ENCODE data around the gene FBXL19.

The FBXL19 gene

DNA sequence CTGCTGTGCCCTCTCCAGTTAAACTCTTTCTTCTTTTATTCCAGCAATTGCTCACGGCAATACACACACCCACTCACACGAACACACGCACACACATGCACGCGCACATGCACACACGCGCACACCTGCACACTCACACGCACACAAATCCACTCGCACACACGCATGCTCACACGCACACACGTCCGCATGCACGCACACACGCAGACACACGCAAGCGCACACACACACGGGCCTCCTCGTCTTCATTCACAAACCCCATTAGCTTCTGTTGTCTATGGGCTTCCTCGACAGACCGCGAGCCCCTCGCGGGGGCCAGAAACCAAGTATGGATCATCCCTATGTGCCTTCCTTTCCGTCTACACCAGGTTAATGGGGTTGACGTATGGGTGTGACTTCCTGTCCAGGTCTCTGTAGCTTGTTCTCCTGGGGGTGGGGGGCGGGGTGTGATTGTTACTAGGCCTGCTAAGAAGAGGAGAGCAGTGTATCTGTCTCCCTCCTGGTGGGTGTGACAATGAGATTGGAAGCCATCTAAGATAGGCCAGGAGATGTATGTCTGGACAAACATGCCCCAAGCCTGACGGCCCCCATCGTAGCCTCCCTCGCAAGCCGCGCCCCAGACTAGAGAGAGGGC lies 27.6 kb upstream of the FBXL19 start:
- DNase-seq: no peak

DNA sequence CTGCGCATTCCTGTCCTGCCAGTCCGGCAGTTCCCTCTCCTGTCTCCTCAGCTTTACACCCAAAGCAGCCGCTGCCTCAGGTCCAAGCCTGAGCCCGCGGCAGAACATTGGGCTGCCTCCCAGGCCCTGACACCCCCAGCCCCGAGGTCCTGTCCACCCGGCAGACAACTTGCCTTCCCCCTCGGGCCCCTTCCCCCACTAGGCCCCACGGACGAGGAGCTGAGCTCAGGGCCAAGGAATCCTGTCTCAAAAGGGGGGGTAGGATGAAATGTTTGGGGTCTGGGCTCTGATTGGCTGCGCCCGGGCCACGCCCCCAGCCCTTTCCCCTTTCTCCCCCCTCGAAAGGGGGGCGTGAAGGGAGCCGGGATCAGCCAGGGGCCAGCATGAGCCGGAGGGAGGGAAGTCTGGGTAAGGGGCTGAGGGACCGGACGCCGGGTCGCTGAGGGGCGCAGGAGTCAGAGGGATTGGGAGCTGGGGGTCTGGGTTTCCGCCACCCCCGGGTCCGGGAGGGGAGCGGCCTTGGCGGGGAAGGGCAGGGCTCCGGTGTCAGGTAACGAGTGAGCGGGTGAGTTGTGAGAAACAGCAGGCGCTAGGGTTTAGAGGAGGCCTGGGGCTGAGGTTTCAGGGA lies 27.0 kb upstream of the FBXL19 start, which contains the start of gene CTF1:
CTF1 (plus strand) TSS at position 354 of the 628 bp plus-strand sequence; CDS start at position 384, 30 bp downstream.
- no peak for DNase-seq

DNA sequence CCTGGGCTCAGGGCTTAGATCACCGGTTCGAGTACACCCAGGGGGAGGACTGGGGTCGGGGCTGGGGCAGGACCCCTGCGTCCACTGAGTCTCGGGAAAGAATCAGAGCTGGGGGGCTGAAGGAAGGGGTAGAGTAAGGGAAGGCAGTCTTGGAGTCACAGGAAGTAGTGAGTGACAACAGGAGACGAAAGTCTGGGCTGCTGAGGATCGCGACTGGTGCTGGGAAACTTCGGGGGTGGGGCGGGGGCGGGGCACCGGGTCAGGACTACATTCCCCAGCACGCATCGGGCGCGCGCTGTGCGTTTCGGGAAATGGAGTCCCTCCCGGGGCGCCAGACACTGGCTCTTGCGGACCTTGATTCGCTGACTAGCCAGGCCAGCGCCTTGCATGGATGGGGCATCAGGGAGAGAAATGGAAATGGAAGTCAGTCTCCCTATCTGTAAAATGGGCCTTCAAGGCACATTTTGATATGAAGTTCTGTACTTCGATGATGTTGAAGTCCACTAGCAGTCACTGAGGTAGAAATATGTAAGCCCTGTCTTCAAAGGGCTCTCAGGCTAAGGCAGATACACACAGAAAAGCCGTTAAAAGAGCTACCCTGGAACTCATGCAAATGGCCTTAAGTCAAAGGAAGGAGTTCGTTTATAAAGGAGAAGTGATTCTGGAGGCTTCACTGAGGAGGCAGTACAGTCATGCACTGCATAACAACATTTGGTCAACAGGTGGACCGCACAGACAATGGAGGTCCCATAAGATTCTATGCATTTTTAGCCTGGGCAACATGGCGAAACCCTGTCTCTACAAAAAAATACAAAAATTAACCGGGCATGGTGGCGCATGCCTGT lies 26.3 kb upstream of the FBXL19 start:
- DNase-seq: peak; percentile 85

DNA sequence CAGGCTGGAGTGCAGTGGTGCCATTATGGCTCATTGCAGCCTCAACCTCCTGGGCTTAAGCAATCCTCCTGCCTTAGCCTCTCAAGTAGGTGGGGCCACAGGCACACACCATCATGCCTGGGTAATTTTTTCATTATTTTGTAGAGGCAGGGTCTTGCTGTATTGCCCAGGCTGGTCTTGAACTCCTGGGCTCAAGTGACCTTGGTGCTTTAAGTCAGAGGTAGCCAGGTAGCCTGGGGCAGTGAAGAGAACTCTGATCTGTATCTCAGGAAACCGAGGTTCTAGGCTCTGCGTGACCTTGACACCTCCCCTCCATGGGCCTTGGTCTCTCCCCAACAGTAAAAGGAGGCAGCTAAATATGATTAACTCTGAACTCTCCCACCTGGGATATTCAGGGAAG lies 23.6 kb upstream of the FBXL19 start:
- no peak for DNase-seq

DNA sequence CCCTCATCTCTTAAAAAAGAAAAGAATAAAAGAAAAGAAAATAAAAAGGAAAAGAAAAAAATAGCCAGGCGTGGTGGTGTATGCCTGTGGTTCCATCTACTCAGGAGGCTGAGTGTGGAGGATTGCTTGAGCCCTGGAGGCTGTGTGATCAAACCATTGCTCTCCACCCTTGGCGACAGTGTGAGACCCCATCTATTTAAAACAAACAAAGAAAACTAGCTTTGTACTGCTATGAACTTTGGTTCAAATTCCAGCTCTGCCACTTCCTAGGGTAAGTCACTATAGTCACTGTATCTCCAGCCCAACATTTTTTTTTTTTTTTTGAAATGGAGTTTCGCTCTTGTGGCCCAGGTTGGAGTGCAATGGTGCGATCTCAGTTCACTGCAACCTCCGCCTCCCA lies 22.8 kb upstream of the FBXL19 start:
- DNase-seq: no peak

DNA sequence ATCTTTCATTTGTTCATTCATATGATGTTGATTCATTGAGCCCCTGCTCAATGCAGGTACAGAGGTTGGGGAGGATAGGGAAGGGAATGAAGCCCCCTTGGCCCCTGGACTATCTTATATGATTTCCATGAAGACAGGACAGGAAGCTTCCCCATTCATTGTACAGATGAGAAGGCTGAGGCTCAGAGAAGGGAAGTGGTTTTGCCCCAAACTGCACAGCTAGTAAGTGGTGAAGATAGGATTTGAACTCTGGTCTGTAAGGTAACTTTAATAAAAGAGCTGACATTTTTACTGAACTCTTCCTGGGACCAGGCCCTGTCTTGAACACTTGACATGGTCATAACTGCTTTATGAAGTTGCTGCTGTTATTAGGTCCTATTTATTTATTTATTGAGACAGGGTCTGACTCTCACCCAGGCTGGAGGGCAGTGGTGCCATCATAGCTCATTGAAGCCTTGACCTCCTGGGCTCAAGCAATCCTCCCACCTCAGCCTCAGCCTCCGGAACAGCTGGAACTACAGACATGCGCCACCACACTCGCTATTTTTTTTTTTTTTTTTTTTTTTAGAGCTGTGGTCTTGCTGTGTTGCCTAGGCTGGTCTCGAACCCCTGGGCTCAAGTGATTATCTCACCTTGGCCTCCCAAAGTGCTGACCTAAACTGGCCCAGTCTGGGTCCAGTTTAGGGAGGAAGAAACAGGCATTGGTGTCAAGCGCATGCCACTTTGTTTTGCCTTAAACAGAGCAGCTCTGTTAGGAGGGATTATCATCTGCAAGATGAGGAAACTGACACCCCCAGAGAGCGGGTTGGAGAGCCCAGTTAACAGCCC lies 22.0 kb upstream of the FBXL19 start:
- DNase-seq: no peak

DNA sequence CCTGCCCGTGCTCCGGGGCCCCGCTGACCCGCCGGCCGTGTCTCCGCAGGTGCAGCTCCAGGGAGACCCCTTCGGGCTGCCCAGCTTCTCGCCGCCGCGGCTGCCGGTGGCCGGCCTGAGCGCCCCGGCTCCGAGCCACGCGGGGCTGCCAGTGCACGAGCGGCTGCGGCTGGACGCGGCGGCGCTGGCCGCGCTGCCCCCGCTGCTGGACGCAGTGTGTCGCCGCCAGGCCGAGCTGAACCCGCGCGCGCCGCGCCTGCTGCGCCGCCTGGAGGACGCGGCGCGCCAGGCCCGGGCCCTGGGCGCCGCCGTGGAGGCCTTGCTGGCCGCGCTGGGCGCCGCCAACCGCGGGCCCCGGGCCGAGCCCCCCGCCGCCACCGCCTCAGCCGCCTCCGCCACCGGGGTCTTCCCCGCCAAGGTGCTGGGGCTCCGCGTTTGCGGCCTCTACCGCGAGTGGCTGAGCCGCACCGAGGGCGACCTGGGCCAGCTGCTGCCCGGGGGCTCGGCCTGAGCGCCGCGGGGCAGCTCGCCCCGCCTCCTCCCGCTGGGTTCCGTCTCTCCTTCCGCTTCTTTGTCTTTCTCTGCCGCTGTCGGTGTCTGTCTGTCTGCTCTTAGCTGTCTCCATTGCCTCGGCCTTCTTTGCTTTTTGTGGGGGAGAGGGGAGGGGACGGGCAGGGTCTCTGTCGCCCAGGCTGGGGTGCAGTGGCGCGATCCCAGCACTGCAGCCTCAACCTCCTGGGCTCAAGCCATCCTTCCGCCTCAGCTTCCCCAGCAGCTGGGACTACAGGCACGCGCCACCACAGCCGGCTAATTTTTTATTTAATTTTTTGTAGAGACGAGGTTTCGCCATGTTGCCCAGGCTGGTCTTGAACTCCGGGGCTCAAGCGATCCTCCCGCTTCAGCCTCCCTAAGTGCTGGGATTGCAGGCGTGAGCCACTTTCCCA lies 21.1 kb upstream of the FBXL19 start:
- peak; percentile 56 for DNase-seq

DNA sequence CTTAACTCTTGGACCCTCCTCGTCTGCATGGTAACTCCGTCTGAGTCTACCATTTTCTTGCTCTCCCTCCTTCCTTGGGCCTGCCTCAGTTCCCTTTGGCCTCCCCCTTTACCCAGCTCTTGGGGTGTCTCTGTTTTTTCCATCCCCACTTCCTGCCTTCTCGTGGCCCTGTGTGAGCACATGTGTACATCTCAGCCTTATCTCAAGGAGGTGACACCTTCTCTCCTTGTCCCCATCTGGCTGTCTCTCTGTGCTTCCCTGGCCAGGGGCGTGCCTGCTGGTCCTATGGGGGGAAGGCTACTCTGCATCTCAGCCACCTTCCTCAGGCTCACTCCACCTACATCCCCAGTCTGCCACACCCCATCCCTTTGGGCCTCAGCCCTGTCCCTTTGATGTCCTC lies 20.4 kb upstream of the FBXL19 start:
- DNase-seq: peak; percentile 28

DNA sequence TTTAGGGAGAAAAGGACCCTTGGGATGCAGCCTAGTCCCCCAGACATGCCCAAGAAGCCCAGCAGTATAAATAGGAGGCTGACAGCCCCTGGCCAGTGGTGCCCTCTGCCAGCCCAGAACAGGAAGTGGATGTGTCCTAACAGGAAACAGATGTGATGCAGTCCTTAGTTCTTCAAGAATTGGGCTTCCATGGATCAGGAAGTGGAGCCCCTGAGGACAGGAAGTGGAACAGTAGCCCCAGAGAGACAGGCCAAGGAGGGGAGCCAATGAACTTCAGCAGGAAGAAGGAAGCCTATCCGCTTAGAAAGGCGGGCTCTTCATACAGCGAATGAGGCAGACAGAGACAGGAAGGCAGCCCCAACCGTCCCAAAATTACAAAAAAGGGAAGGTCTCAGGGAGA lies 19.8 kb upstream of the FBXL19 start:
- no peak for DNase-seq

DNA sequence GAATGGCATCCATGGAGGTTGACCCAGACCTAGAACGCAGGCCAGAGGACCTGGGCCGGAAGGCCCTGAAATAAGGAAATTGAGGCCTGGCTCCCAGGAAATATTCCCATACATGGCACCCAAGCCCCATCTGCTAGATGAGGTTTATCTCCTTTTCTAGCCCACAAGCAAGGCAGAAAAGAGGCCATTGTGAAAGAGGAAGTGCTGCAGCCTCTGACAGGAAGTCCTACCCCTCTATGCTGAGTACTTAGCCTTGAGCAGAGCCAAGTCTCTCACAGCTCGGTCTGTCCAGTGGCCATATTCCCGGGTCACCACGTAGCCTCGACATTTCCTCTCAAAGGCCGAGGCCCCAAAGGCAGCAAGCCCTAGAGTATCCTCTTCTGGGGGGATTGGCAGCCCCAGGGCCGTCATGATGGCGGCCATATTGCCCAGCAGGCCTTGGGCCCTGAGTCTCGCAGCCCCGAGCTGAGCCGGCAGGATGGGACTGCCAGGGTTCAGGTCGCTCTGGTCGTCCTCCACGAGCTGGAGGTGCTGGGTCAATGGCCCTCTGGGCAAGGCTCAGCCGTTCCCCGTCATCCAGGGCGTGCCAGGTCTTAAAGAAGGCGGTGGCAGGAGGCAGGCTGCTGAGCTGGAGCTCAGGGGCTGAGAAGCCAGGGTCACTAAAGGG lies 19.1 kb upstream of the FBXL19 start:
- DNase-seq: no peak

DNA sequence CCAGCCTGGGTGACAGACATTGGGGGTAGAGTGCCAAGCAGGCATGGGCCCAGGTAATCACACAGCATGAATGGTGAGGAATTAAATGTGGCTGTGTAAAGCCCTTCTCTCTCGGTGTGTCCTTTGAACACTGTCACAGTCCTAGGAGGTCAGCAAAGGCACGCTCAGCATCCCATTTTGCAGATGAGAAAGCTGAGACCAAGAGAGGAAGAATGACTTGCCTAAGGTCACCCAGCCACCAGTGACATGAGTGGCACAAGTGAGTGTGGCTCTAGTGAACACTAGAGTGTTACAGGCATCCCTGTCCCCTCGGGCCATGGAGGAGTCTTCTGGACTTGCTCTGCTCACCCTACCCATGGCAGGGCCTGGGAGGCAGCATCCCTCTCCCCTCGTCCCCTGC lies 16.3 kb upstream of the FBXL19 start:
- DNase-seq: no peak

DNA sequence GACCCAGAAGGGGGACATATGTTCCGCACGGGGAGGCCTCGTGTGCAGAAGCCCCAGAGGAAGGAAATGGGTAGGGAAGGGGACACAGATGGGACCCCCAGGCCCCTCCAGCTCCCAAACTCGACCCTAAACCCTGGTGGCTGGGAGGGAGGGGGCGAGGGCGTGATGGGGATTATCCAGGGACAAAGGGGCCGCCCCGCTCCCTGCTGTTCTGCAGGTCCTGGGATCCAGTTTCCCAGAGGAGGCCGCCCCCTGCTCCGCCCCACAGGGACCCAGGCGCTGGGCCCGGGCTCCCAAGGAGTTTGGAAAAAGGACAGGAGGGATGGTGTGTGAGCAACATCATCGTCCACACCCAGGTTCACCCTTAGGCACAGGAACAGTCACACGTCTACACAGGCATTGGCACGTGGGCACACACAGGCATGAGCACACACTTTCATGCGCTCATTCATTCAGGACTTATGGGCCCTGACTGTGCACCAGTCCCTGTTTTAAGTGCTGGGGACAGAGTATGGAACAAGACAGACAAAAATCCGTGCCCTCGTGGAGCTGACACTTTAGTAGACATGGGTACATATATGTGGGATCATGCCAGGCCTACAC lies 12.8 kb upstream of the FBXL19 start:
- no peak for DNase-seq

DNA sequence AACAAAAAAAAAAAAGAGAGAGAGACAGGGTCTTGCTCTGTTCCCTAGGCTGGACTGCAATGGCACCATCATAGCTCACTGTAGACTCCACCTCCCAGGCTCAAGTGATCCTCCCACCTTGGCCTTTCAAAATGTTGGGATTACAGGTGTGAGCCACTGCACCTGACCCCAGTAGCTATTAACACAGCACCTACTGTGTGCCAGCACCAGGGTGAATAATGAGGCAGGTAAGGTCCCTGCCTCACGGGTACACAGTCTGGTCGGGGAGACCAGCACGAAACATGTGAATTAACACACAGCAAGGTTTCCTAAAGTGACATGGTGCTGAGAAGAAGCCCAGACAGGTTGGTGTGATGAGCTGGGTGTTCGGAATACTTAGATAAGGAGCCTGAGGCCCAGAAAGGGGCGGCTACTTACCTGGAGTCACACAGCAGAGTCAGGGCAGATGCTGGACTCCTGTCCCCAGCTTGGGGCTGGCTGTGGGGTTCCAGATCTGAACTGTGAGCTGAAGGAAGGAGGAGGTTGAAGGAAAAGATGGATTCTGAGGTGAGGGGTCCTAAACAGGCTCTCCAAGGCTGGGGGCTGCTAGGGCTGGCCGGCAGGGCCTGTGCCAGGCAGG lies 10.5 kb upstream of the FBXL19 start:
- DNase-seq: no peak

DNA sequence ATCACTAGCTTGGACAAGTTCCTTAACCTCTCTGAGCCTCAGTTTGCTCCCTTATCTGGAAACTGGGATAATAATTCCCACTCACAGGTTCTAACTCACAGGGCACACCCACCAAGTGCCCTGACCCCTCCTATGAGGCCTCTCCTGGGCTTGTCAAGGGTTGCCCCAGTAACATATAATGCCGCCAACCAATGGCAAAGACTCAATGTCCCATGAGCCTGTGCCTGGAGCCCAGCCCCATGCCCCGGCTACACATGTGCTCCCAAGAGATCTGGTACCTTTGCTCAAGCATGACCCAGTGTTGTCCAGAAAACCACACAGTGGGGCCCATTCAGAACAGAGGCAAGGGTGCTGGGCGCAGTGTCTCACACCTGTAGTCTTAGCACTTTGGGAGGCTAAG lies 8.5 kb upstream of the FBXL19 start:
- no peak for DNase-seq

DNA sequence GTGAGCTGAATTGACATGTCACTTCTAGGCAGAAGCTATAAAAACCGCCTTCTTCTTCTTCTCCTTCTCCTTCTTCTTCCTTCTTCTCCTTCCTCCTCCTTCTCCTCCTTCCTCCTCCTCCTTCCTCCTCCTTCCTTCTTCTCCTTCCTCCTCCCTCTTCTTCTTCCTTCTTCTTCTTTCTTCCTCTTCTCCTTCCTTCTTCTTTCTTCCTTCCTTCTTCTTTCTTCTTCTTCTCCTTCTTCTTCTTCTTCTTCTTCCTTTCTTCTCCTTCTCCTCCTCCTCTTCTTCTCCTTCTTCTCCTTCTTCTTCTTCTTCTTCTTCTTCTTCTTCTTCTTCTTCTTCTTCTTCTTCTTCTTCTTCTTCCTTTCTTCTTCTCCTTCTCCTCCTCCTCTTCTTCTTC lies 4.8 kb upstream of the FBXL19 start:
- DNase-seq: no peak

DNA sequence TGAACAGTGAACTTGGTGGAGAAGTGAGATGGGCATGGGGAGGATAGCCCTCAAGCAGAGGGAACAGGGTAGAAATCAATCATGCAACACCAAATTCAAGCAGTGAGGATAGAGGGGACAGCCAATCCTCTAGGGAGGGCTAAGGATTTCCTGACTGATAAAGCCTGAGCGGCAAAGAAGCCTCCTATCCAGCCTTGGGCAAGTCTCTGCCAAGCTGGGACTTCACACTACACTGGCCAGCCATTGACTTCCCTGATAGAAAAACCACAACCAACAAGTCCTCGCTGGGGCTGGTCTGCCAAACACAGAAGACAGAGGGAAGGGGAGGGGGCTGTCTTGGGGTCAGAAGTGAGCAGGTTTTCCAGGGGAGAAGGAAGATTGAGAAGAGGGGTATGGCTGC lies 2.5 kb upstream of the FBXL19 start:
- no peak for DNase-seq

DNA sequence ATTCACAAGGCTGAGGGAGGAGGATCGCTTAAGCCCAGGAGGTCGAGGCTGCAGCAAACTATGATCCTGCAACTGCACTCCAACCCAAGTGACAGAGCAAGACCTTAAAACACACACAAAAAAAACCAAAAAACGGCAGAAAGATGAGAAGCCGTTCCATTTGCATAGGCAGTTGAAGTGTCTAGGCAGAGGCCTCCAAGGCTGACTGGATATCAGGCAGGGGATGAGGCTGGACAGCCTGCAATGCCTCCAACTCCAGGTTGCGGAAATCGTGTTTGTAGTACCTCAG lies 2.0 kb upstream of the FBXL19 start:
- no peak for DNase-seq

DNA sequence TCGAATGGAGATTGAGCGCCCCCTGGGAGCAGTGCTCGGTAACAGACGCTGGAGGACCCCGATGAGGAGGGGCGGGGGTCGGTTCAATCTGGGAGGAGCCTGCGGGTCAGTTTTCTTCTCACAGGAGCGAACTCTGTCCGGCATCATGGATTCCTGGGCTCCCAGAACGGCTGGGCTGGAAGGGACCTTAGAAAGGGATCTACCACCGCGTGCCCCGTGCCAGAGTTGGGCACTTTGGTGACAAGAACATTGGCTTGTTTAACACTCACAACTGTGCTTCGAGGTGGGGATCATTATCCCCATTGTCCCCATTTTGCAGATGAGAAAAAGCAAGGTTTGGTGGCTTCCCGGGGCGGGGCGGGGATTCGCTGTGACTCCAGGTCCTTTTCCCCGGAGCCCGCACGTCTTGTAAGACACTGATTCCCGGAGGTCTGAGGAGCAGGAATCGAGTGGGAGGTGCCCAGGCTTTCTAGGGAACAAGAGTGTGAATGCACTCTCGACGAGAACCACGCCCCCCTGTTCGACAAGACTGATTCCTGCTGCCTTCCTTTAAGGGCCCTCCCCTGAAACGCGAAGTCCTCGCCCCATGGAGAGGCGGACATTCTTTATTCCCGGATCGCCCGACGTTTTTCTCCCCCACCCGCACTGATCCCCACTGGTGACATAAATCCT lies 1.5 kb upstream of the FBXL19 start:
- DNase-seq: peak; percentile 88

DNA sequence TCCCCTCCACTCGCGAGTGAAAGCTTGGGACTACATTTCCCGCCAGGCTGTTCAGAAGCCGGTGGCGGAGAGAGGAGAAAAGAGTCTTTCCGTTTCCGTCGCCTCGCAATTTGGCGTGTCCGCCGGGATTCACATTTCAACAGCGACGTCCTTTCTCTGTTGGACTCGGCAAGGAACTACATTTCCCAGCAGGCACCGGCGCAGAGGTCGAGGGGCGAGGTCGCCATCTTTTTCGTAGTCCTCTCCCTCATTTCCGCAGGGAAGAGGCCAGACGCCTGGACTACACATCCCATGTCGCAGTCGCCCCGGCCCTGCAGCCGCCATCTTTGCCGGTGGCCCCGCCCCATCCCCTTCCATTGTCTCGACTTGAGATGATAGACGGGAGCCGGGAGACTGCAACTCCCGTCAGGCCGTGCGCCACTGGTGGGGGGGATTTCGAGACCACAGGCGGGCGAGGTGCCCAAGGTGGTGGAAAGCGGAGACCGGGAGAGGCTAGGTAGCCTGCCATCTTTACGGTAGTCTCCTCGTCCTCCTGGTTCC lies 882 bp upstream of the FBXL19 start:
- DNase-seq: peak; percentile 100
